LoVo (cell line): ENCODE measurements around the gene MAGEE1.

Experiments
- DNase-seq: peaks from one replicate; pipeline ENCODE4 v3.0.0-alpha.2; 2016; ENCODE audit warnings: low spot score

The MAGEE1 gene, protein sequence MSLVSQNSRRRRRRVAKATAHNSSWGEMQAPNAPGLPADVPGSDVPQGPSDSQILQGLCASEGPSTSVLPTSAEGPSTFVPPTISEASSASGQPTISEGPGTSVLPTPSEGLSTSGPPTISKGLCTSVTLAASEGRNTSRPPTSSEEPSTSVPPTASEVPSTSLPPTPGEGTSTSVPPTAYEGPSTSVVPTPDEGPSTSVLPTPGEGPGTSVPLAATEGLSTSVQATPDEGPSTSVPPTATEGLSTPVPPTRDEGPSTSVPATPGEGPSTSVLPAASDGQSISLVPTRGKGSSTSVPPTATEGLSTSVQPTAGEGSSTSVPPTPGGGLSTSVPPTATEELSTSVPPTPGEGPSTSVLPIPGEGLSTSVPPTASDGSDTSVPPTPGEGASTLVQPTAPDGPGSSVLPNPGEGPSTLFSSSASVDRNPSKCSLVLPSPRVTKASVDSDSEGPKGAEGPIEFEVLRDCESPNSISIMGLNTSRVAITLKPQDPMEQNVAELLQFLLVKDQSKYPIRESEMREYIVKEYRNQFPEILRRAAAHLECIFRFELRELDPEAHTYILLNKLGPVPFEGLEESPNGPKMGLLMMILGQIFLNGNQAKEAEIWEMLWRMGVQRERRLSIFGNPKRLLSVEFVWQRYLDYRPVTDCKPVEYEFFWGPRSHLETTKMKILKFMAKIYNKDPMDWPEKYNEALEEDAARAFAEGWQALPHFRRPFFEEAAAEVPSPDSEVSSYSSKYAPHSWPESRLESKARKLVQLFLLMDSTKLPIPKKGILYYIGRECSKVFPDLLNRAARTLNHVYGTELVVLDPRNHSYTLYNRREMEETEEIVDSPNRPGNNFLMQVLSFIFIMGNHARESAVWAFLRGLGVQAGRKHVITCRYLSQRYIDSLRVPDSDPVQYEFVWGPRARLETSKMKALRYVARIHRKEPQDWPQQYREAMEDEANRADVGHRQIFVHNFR

DNA sequence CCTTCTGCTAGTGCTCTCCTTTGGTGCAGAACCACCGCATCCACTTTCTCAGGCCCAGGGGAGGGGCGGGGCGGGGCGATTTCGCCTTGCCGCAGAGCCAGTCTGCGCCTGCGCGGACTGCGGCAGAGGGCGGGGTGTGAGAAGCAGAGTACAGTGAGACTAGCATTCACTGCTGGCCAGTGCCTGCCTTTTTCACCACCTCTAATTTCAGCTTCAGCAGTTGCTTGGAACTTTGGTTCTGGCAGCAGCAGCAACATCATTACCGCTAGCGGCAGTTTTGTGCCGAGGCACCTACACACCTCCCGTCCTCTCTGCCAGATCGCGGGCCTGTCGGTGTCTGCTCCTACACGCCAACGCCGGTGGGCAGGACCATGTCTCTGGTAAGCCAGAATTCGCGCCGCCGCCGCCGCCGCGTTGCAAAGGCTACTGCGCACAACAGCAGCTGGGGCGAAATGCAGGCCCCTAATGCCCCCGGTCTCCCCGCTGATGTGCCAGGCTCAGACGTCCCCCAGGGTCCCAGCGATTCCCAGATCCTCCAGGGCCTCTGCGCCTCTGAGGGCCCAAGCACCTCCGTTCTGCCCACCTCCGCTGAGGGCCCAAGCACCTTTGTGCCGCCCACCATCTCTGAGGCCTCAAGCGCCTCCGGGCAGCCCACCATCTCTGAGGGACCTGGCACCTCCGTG, at the start of gene MAGEE1:
Gene MAGEE1, plus strand, starts transcription at position 151 of the 683 bp plus-strand sequence. Its CDS starts 221 bp downstream, at position 372.
- DNase-seq: no peak

DNA sequence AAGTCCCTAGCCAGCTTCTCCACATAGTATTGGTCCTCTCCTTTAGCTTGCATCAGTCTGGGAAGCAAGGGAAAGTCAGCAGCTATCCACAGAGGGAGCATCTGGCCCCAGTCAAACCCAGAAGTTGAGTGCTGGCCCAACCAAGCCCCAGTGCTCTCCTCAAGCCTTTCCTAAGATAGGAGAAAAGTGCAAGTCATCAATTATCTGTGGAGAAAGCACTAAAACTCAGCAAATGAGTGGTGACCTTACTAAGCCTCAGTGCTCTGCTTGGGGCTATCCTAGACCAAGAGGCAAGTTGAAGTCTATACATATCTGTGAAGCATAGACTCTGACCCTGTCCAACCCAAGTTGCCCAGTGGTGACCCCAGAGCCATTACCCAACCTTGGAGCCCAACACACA, 28.5 kb upstream of the MAGEE1 start:
- DNase-seq: no peak

DNA sequence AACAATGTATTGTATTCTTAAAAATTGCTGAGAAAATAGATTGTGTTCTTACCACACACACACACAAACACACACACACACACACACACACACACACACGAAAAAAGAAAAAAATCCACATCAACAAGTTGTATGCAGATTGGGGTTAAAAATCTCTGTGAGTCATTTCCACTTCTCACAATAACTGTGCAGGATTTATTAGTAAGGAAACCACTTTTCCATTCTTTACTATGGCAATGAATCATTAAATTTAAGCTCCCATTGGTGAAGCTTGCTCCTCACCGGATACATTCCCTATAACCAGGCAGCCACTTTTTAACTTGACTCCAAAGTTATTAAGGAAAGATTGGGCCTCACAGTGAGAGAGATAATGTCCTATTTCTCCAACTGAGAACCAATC, 19.7 kb upstream of the MAGEE1 start:
- no peak for DNase-seq

DNA sequence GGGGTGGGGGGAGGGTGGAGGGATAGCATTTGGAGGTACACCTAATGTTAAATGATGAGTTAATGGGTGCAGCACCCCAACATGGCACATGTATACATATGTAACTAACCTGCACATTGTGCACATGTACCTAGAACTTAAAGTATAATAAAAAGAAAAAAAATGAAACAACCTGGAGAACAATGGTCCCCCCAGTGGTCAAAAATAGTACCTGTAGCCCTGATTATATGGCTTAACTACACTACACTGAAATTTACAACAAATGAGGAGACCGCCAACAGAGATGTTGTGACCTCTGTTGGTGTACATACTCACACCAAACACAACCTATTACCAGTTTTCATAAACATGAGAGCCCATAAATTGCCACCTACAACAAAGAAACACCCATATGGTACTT, 7.3 kb upstream of the MAGEE1 start:
- no peak for DNase-seq

DNA sequence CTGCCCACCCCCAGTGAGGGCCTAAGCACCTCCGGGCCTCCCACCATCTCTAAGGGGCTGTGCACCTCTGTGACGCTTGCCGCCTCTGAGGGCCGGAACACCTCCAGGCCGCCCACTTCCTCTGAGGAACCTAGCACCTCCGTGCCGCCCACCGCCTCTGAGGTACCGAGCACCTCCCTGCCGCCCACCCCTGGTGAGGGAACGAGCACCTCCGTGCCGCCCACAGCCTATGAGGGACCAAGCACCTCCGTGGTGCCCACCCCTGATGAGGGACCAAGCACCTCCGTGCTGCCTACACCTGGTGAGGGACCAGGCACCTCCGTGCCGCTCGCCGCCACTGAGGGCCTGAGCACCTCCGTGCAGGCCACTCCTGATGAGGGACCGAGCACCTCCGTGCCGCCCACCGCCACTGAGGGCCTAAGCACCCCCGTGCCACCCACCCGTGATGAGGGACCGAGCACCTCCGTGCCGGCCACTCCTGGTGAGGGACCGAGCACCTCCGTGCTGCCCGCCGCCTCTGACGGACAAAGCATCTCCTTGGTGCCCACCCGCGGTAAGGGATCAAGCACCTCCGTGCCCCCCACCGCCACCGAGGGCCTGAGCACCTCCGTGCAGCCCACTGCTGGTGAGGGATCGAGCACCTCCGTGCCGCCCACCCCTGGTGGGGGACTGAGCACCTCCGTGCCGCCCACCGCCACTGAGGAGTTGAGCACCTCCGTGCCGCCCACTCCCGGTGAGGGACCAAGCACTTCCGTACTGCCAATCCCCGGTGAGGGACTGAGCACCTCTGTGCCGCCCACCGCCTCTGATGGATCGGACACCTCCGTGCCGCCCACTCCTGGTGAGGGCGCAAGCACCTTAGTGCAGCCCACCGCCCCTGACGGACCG, 977 bp downstream of the MAGEE1 start:
- no peak for DNase-seq

DNA sequence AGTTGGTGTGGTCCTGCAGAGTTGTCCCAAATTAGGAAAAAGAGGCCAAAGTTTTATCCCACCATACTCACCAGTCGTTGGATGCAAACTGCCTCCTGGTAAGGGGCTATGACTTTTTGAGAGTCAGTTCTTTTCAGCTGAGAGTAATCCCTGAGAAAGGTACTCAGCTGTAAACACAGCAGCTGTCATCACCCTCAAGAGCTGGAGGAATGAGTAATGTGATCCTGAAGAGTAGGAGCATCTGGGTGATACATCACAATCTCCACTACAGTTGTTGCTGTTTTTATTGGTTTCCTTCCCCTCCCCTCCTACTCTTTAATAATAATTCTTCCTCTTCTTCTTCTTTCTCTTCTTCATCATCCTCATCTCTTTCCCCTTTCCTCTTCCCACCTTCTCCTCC, 5.7 kb downstream of the MAGEE1 start:
- DNase-seq: no peak

DNA sequence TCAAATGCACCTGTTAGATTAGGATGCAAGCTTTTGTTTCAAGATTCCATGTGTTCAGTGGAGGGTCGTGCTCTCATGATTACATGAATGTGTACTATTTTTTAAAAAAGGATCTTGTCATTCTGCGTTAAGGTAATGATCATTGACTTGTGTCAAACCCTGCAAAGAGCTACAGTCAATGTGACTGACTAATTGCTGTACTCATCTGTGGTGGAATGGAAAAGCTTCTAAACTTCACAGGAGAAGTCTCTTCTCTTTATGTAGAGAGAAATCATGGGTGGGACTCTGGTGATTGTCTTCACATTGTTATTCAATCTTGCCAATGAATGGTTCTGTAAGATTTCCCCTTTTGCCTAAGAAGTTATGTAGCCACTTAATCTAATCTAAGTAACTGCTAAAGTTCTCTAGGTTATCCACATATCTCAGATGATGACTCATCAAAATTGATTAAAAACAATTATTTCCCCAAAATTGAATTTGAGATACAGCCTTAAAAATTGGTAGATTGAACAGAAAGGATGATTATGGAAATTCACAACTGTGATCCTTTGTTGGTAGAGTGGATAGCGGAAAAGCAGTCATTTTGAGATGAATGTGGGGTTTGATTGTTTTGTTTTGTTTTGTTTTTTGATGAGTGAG, 6.7 kb downstream of the MAGEE1 start:
- DNase-seq: no peak

DNA sequence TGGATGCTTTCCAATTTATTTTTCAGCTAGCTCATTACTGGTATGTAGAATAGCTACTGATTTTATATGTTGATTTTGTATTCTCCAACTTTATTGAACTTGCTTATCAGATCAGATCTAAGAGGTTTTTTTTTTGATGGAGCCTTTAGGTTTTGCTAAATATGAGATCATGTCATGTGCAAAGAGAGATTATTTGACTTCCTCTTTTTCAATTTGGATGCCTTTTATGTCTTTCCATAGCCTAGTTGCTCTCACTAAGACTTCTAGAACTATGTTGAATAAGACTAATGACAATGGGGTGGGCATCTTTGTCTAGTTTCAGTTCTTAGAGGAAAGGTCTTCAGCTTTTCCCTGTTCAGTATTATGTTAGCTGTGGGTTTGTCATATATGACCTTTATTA, 11.7 kb downstream of the MAGEE1 start:
- DNase-seq: no peak

DNA sequence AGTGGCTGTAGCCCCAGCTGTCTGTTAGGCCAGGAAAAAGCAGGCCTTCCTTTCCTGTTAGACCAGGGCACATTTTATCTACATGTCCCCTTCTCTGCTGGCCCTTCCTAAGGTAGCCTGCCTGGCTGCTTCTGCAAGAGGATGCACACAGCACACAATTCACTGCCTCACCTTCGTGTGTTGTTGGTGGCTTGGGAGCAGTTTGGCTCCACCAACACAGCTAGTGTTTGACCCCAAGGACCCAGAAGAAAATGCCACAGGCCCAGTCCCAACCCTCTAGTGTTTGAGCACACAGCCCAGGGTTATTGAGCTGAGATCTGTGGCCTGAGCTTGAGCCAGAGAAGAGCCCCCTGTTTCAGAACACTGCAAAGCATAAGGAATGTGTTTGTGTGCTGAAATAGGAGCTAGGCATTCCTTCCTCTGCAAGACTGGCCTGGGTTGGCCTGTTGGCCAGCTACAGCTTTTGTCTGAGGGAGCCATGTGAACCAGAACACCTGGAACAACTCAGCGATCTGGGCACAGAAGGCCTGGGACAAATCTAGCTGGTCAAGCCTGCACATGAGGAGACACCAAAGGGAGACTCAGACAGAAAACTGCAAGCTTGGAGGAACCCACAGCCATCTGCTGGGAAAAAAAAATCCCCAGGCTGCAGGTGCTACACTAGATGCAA, 26.4 kb downstream of the MAGEE1 start:
- DNase-seq: no peak

DNA sequence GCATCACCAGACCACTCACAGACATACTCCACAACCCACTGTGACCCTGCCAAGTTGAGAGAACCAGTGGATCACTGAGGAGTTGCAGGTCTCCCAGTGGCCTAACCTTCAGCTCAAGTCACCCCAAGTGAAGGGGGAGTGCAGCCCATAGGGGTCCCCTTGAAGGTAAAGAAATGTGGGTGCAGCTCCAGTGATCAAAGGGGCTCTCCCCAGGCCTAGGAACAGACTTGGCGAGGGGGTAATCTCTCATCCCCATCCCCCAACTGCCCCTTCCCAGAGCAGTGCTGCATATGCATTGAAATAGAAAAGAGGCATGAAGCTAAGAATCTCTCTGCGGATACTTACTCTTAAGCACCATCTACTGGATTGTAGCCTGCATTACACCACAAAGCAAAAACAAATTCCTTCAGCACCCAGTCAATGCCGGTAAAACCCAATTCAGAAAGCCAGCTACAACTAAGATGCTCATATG, 27.0 kb downstream of the MAGEE1 start:
- peak; percentile 4 for DNase-seq

DNA sequence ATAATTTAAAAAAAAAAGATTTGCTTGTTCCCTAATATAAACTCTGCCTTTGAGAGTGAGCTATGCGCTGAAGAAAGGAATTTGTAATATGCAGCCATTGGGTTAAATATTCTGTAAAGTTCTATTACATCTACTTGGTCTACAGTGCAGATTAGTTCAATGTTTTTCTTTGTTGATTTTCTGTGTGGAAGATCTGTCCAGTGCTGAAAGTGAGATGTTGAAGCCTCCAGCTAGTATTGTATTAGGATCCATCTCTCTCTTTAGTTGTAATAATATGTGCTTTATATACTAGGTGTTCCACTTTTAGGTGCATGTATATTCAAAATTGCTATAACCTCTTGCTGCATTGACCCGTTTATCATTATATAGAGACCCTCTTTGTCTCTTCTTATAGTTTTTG, 49.8 kb downstream of the MAGEE1 start:
- DNase-seq: no peak
